Mesendoderm (in vitro differentiated cells): Measurements from ENCODE around the gene KAZN.
A peak's percentile ranks its signal among the peaks of the same experiment; 100 is the strongest.

Experiments used
- DNase-seq: peaks from one replicate; pipeline ENCODE4 v3.0.0; 2013
- H2AK5ac ChIP-seq: 2 replicates; pipeline ENCODE4 v1.6.1; 2013; ENCODE audit warnings: low read length, inconsistent platforms
- H2BK120ac ChIP-seq: 2 replicates; pipeline ENCODE4 v1.6.1; 2013; ENCODE audit warnings: low read depth, mild to moderate bottlenecking, low read length, moderate library complexity, mixed read lengths
- H2BK15ac ChIP-seq: replicated peaks from 2 replicates; pipeline ENCODE4 v1.6.1; 2013; ENCODE audit warnings: low read depth, mild to moderate bottlenecking, moderate library complexity
- H2BK5ac ChIP-seq: 2 replicates; pipeline ENCODE4 v1.6.1; 2013; ENCODE audit warnings: low read length, inconsistent platforms
- H3K18ac ChIP-seq: 2 replicates; pipeline ENCODE4 v1.6.1; 2013; ENCODE audit warnings: mild to moderate bottlenecking, low read length, mixed read lengths
- H3K23ac ChIP-seq: one replicate; pipeline ENCODE4 v1.6.1; 2013; ENCODE audit warnings: low read length
- H3K27ac ChIP-seq: 2 replicates; pipeline ENCODE4 v1.5.1; 2013; ENCODE audit warnings: low read depth, mild to moderate bottlenecking, inconsistent platforms, low read length, moderate library complexity
- H3K27me3 ChIP-seq: 2 replicates; pipeline ENCODE4 v1.6.1; 2013; ENCODE audit warnings: low read length, control low read depth, mild to moderate bottlenecking, inconsistent platforms; ENCODE audit not compliant: insufficient read depth, poor library complexity
- H3K36me3 ChIP-seq: 2 replicates; pipeline ENCODE4 v1.6.1; 2013; ENCODE audit warnings: low read length, inconsistent platforms; ENCODE audit not compliant: control insufficient read depth, insufficient read depth
- H3K4ac ChIP-seq: one replicate; pipeline ENCODE4 v1.6.1; 2013; ENCODE audit warnings: low read depth, mild to moderate bottlenecking, low read length, moderate library complexity
- H3K4me1 ChIP-seq: 2 replicates; pipeline ENCODE4 v1.6.1; 2013; ENCODE audit warnings: low read depth, low read length, inconsistent platforms; ENCODE audit not compliant: control insufficient read depth
- H3K4me2 ChIP-seq: 2 replicates; pipeline ENCODE4 v1.6.1; 2013; ENCODE audit warnings: low read length
- H3K4me3 ChIP-seq: 2 replicates; pipeline ENCODE4 v1.5.1; 2013; ENCODE audit warnings: mild to moderate bottlenecking, low read length
- H3K56ac ChIP-seq: one replicate; pipeline ENCODE4 v1.6.1; 2013; ENCODE audit warnings: low read length
- H3K79me1 ChIP-seq: 2 replicates; pipeline ENCODE4 v1.6.1; 2013; ENCODE audit warnings: low read length, inconsistent platforms
- H3K79me2 ChIP-seq: 2 replicates; pipeline ENCODE4 v1.6.1; 2013; ENCODE audit warnings: mild to moderate bottlenecking, low read length; ENCODE audit not compliant: control insufficient read depth, insufficient read depth
- H3K9ac ChIP-seq: 2 replicates; pipeline ENCODE4 v1.6.1; 2013; ENCODE audit warnings: low read length, inconsistent platforms
- H4K5ac ChIP-seq: one replicate; pipeline ENCODE4 v1.6.1; 2013; ENCODE audit warnings: low read length
- H4K8ac ChIP-seq: one replicate; pipeline ENCODE4 v1.6.1; 2013; ENCODE audit warnings: low read depth, mild to moderate bottlenecking, control low read depth, low read length, moderate library complexity
- WGBS: extraction: QIAGEN DNeasy Blood & Tissue Kit; methylation state at CpG from one replicate; pipeline ENCODE4 v1.1.7; 2013; ENCODE audit warnings: low lambda C conversion rate, missing lambda C conversion rate; ENCODE audit not compliant: insufficient coverage; ENCODE audit errors: extremely low coverage; 5-methylcytosine and 5-hydroxymethylcytosine counted together

The KAZN gene

GRCh38 chr1:14602136-14602535 lies 3.7 kb downstream of the KAZN start:
- no CpG with 5 or more reads among the region's 9 CpGs for WGBS
- Histone ChIP-seq H2BK15ac (no peak overlapping the region), H3K18ac (no peak overlapping the region), H4K5ac (no peak overlapping the region), H3K27me3 (no peaks in the 10 kb centered on the region), H4K8ac (no peak overlapping the region), H3K23ac (no peak overlapping the region), H3K4me2 (no peak overlapping the region), H2BK120ac (no peak overlapping the region), H3K79me1 (peaks cover 6% of the 10 kb centered on the region), H3K79me2 (peaks cover 37% of the 10 kb centered on the region), H3K36me3 (no peaks in the 10 kb centered on the region), H3K9ac (no peak overlapping the region), H2BK5ac (no peak overlapping the region), H3K4ac (no peak overlapping the region), H3K56ac (no peak overlapping the region), H3K4me1 (peaks cover 21% of the 10 kb centered on the region), H3K27ac (no peak overlapping the region), H3K4me3 (no peak overlapping the region), H2AK5ac (no peak overlapping the region)
- no peak for DNase-seq

GRCh38 chr1:14603645-14604044 lies 5.2 kb downstream of the KAZN start:
- H2BK120ac ChIP-seq, result no peak overlapping the region
- H3K27me3 ChIP-seq, result no peaks in the 10 kb centered on the region
- H3K79me2 ChIP-seq, result peaks cover 40% of the 10 kb centered on the region
- no peak overlapping the region for H2BK15ac ChIP-seq
- no peak overlapping the region for H3K23ac ChIP-seq
- WGBS, result no CpG with 5 or more reads among the region's 2 CpGs
- H2BK5ac ChIP-seq, result no peak overlapping the region
- no peak overlapping the region for H3K56ac ChIP-seq
- no peak overlapping the region for H3K27ac ChIP-seq
- no peak overlapping the region for H3K4ac ChIP-seq
- H3K4me2 ChIP-seq, result no peak overlapping the region
- H3K79me1 ChIP-seq, result peaks cover 8% of the 10 kb centered on the region
- H3K4me1 ChIP-seq, result peaks cover 18% of the 10 kb centered on the region
- no peak overlapping the region for H4K8ac ChIP-seq
- no peaks in the 10 kb centered on the region for H3K36me3 ChIP-seq
- H3K18ac ChIP-seq, result no peak overlapping the region
- H4K5ac ChIP-seq, result no peak overlapping the region
- no peak for DNase-seq
- no peak overlapping the region for H2AK5ac ChIP-seq
- H3K9ac ChIP-seq, result no peak overlapping the region
- H3K4me3 ChIP-seq, result no peak overlapping the region

GRCh38 chr1:14604414-14604813 lies 5.9 kb downstream of the KAZN start:
- no peak overlapping the region for H3K4ac ChIP-seq
- no peak overlapping the region for H3K4me3 ChIP-seq
- no peak overlapping the region for H3K23ac ChIP-seq
- no peak overlapping the region for H3K9ac ChIP-seq
- DNase-seq, result no peak
- no peak overlapping the region for H4K8ac ChIP-seq
- H3K27ac ChIP-seq, result no peak overlapping the region
- peaks cover 8% of the 10 kb centered on the region for H3K79me1 ChIP-seq
- no peaks in the 10 kb centered on the region for H3K36me3 ChIP-seq
- H2BK120ac ChIP-seq, result no peak overlapping the region
- H2AK5ac ChIP-seq, result no peak overlapping the region
- H3K56ac ChIP-seq, result no peak overlapping the region
- no peak overlapping the region for H3K18ac ChIP-seq
- no CpG with 5 or more reads among the region's 5 CpGs for WGBS
- no peak overlapping the region for H2BK15ac ChIP-seq
- no peaks in the 10 kb centered on the region for H3K27me3 ChIP-seq
- no peak overlapping the region for H4K5ac ChIP-seq
- H3K4me1 ChIP-seq, result peaks cover 18% of the 10 kb centered on the region
- H2BK5ac ChIP-seq, result no peak overlapping the region
- no peak overlapping the region for H3K4me2 ChIP-seq
- H3K79me2 ChIP-seq, result peaks cover 43% of the 10 kb centered on the region

GRCh38 chr1:14605945-14606344 lies 7.5 kb downstream of the KAZN start:
- no peak overlapping the region for H2BK15ac ChIP-seq
- H2BK120ac ChIP-seq, result no peak overlapping the region
- H3K56ac ChIP-seq, result peak overlapping the region; percentile 27
- H2BK5ac ChIP-seq, result no peak overlapping the region
- WGBS, result no CpG with 5 or more reads among the region's 1 CpG
- peaks cover 15% of the 10 kb centered on the region for H3K79me1 ChIP-seq
- no peak overlapping the region for H3K4me2 ChIP-seq
- H4K8ac ChIP-seq, result no peak overlapping the region
- no peak overlapping the region for H3K9ac ChIP-seq
- no peaks in the 10 kb centered on the region for H3K27me3 ChIP-seq
- no peaks in the 10 kb centered on the region for H3K36me3 ChIP-seq
- DNase-seq, result no peak
- no peak overlapping the region for H3K4ac ChIP-seq
- peaks cover 39% of the 10 kb centered on the region for H3K79me2 ChIP-seq
- no peak overlapping the region for H4K5ac ChIP-seq
- no peak overlapping the region for H3K4me3 ChIP-seq
- no peak overlapping the region for H3K27ac ChIP-seq
- H3K23ac ChIP-seq, result no peak overlapping the region
- H3K18ac ChIP-seq, result no peak overlapping the region
- H3K4me1 ChIP-seq, result peaks cover 14% of the 10 kb centered on the region
- no peak overlapping the region for H2AK5ac ChIP-seq

- WGBS, result no CpG with 5 or more reads among the region's 1 CpG
- Histone ChIP-seq H4K8ac (no peak overlapping the region), H3K18ac (no peak overlapping the region)
Measured at GRCh38 chr1:14606632-14607031, 8.1 kb downstream of the KAZN start.

GRCh38 chr1:14607295-14607694 lies 8.8 kb downstream of the KAZN start:
- Histone ChIP-seq H4K8ac (no peak overlapping the region), H3K18ac (no peak overlapping the region), H3K4me2 (no peak overlapping the region), H2BK5ac (no peak overlapping the region), H3K4me1 (peaks cover 11% of the 10 kb centered on the region), H3K9ac (no peak overlapping the region), H3K23ac (no peak overlapping the region), H3K27me3 (no peaks in the 10 kb centered on the region), H3K79me2 (peaks cover 40% of the 10 kb centered on the region), H4K5ac (no peak overlapping the region), H3K36me3 (no peaks in the 10 kb centered on the region), H3K79me1 (peaks cover 17% of the 10 kb centered on the region), H2BK15ac (no peak overlapping the region), H2AK5ac (no peak overlapping the region), H3K4me3 (no peak overlapping the region), H3K27ac (no peak overlapping the region), H3K4ac (no peak overlapping the region), H2BK120ac (no peak overlapping the region), H3K56ac (no peak overlapping the region)
- no CpG with 5 or more reads among the region's 5 CpGs for WGBS
- no peak for DNase-seq

More at GRCh38 chr1:14606632-14607031, 8.1 kb downstream of the KAZN start:
- no peaks in the 10 kb centered on the region for H3K27me3 ChIP-seq
- H2BK5ac ChIP-seq, result no peak overlapping the region
- H3K56ac ChIP-seq, result no peak overlapping the region
- H3K79me2 ChIP-seq, result peaks cover 40% of the 10 kb centered on the region
- no peaks in the 10 kb centered on the region for H3K36me3 ChIP-seq
- H3K4me3 ChIP-seq, result no peak overlapping the region
- DNase-seq, result peak; percentile 66
- no peak overlapping the region for H2BK15ac ChIP-seq
- H2AK5ac ChIP-seq, result no peak overlapping the region
- no peak overlapping the region for H2BK120ac ChIP-seq
- H3K4me2 ChIP-seq, result no peak overlapping the region
- no peak overlapping the region for H4K5ac ChIP-seq
- H3K23ac ChIP-seq, result no peak overlapping the region
- no peak overlapping the region for H3K4ac ChIP-seq
- no peak overlapping the region for H3K27ac ChIP-seq
- peaks cover 16% of the 10 kb centered on the region for H3K79me1 ChIP-seq
- H3K9ac ChIP-seq, result no peak overlapping the region
- H3K4me1 ChIP-seq, result peaks cover 12% of the 10 kb centered on the region
